Sigmoid colon (tissue), 4 donors: Measurements from ENCODE around the gene IZUMO2.

ENCODE experiments used
- EP300 ChIP-seq, 4 donors: sonication (generic); formaldehyde crosslinking; IDR thresholded peaks; one replicate each; pipeline ENCODE4 v1.6.1; 2017; ENCODE audit warnings: antibody characterized with exemption in 4 of 4
- POLR2AphosphoS5 ChIP-seq, 4 donors: sonication (generic); formaldehyde crosslinking; IDR thresholded peaks; one replicate each; pipeline ENCODE4 v1.6.1; 2017; ENCODE audit warnings: antibody characterized with exemption in 4 of 4
- TF ChIP-seq, protein P1 (sequence below), 4 experiments: fragments of 450-650 bp in 3 of 4; fragments of 200-600 bp in 1 of 4; IDR thresholded peaks; one replicate each; pipeline ENCODE4 v1.5.1; 2016 to 2019; ENCODE audit warnings: antibody characterized with exemption in 4 of 4, mild to moderate bottlenecking in 3 of 4, moderate library complexity in 2 of 4

GRCh38 chr19:50148528-50148927 is 14.6 kb downstream of the IZUMO2 start:
- TF ChIP-seq, protein P1, sequence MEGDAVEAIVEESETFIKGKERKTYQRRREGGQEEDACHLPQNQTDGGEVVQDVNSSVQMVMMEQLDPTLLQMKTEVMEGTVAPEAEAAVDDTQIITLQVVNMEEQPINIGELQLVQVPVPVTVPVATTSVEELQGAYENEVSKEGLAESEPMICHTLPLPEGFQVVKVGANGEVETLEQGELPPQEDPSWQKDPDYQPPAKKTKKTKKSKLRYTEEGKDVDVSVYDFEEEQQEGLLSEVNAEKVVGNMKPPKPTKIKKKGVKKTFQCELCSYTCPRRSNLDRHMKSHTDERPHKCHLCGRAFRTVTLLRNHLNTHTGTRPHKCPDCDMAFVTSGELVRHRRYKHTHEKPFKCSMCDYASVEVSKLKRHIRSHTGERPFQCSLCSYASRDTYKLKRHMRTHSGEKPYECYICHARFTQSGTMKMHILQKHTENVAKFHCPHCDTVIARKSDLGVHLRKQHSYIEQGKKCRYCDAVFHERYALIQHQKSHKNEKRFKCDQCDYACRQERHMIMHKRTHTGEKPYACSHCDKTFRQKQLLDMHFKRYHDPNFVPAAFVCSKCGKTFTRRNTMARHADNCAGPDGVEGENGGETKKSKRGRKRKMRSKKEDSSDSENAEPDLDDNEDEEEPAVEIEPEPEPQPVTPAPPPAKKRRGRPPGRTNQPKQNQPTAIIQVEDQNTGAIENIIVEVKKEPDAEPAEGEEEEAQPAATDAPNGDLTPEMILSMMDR (IDR thresholded peaks at IDR 0.05) = no peak
- TF ChIP-seq POLR2AphosphoS5 (IDR thresholded peaks at IDR 0.05) (no peak), EP300 (IDR thresholded peaks at IDR 0.05) (no peak)
